Measurements from ENCODE around the gene UPF3B. TPM values are rescaled to one million over a fixed set of nuclear protein-coding genes. Genes with fewer than 3 reads are reported as not detected.
A peak's percentile ranks its signal among the peaks of the same experiment; 100 is the strongest.
"Not testable (repeated sequence)": the region's sequence is repeated elsewhere in the genome, so short reads cannot be mapped to it uniquely, and the experiment has no call there.

Gene UPF3B
- total and polyA plus RNA-seq, 2 donors (not counting 3 experiments of a cell fraction or from before 2014, with no cell fraction given), result 3.7 to 11.9 TPM

GRCh38 chrX:119826399-119826959 lies 26.3 kb downstream of the UPF3B start:
- TF ChIP-seq JUN (IDR thresholded peaks at IDR 0.05; ENCODE audit: borderline replicate concordance, insufficient read depth, insufficient read length, low read depth), result peak; percentile 29
- no peak for TF ChIP-seq MAX (IDR thresholded peaks at IDR 0.05; ENCODE audit: insufficient read depth, insufficient read length)
- Histone ChIP-seq H3K9me3 (replicated peaks; ENCODE audit: control insufficient read depth, insufficient read depth, low read length) (no peaks in the 10 kb centered on the region), H4K20me1 (replicated peaks; ENCODE audit: control insufficient read depth, extremely low read depth, insufficient read depth, low read length) (no peaks in the 10 kb centered on the region), H3K79me2 (ENCODE audit: control insufficient read depth, insufficient read depth, low read length) (no peaks in the 10 kb centered on the region), H3K4me1 (ENCODE audit: control insufficient read depth, extremely low read depth, insufficient read depth, low read length) (peaks cover 4% of the 10 kb centered on the region), H3K9ac (replicated peaks; ENCODE audit: extremely low read depth, insufficient read depth, low read length) (no peak overlapping the region), H2AFZ (ENCODE audit: low read depth, low read length) (no peak overlapping the region), H3K27ac (ENCODE audit: insufficient read depth, low read depth, low read length) (no peak overlapping the region), H3K36me3 (ENCODE audit: control insufficient read depth in 2 of 2, extremely low read depth in 1 of 2, insufficient read depth in 2 of 2, low read length in 2 of 2) (no peaks in the 10 kb centered on the region), H3K4me2 (ENCODE audit: insufficient read depth, low read length) (no peak overlapping the region), H3K27me3 (ENCODE audit: control insufficient read depth in 2 of 2, insufficient read depth in 2 of 2, low read length in 2 of 2) (no peaks in the 10 kb centered on the region), H3K4me3 (replicated peaks in 1 of 3; ENCODE audit: insufficient read depth in 1 of 3, low read depth in 1 of 3, low read length in 3 of 3) (no peak overlapping the region), H3K9me1 (replicated peaks; ENCODE audit: control insufficient read depth, extremely low read depth, insufficient read depth, low read length) (no peaks in the 10 kb centered on the region)
- peak; percentile 64 for DNase-seq (ENCODE audit: low read depth, low spot score)
- dilution Hi-C loops (cut with MboI; ENCODE audit: extremely low pct_ligation_motif_present, low sequenced_read_pairs), result no loop called here
- no TSS peak for BruUV-seq (replicated peaks)
- ChIA-PET POLR2A (interaction anchor here (0.6 to 0.9 kb wide), 2 partner anchors 25 to 35 kb away, joined by 4 to 8 read pairs; partner anchors contain the start of gene RPL39), CTCF (interaction anchor here (1.1 kb wide), 1 partner anchor 35 kb away, joined by 3 read pairs; the partner anchor contains the start of gene RPL39)
- peak; percentile 26 for FAIRE-seq
- intact Hi-C loops (cut with micrococcal nuclease), result loop anchor here (5.0 kb wide), 1 partner anchor 34 kb away; the partner anchor contains the start of gene RPL39

- DNase-seq (ENCODE audit: low read depth, low spot score); FAIRE-seq; H2AFZ ChIP-seq (ENCODE audit: low read depth, low read length); H3K36me3 ChIP-seq (ENCODE audit: control insufficient read depth in 2 of 2, extremely low read depth in 1 of 2, insufficient read depth in 2 of 2, low read length in 2 of 2); H3K9me3 ChIP-seq (replicated peaks; ENCODE audit: control insufficient read depth, insufficient read depth, low read length); H3K79me2 ChIP-seq (ENCODE audit: control insufficient read depth, insufficient read depth, low read length); POLR2A ChIA-PET; intact Hi-C loops (cut with micrococcal nuclease); H3K9me1 ChIP-seq (replicated peaks; ENCODE audit: control insufficient read depth, extremely low read depth, insufficient read depth, low read length); H3K4me3 ChIP-seq (replicated peaks in 1 of 3; ENCODE audit: insufficient read depth in 1 of 3, low read depth in 1 of 3, low read length in 3 of 3); H3K4me1 ChIP-seq (ENCODE audit: control insufficient read depth, extremely low read depth, insufficient read depth, low read length); H3K4me2 ChIP-seq (ENCODE audit: insufficient read depth, low read length); H3K27me3 ChIP-seq (ENCODE audit: control insufficient read depth in 2 of 2, insufficient read depth in 2 of 2, low read length in 2 of 2); CTCF ChIA-PET; BruUV-seq (replicated peaks); H3K27ac ChIP-seq (ENCODE audit: insufficient read depth, low read depth, low read length); H3K9ac ChIP-seq (replicated peaks; ENCODE audit: extremely low read depth, insufficient read depth, low read length); dilution Hi-C loops (cut with MboI; ENCODE audit: extremely low pct_ligation_motif_present, low sequenced_read_pairs); H4K20me1 ChIP-seq (replicated peaks; ENCODE audit: control insufficient read depth, extremely low read depth, insufficient read depth, low read length): not testable (repeated sequence)
Observed at GRCh38 chrX:119824221-119824620, 28.5 kb downstream of the UPF3B start.

- H3K27ac ChIP-seq (ENCODE audit: insufficient read depth, low read depth, low read length); H4K20me1 ChIP-seq (replicated peaks; ENCODE audit: control insufficient read depth, extremely low read depth, insufficient read depth, low read length); H3K9me3 ChIP-seq (replicated peaks; ENCODE audit: control insufficient read depth, insufficient read depth, low read length); H3K4me2 ChIP-seq (ENCODE audit: insufficient read depth, low read length); H2AFZ ChIP-seq (ENCODE audit: low read depth, low read length); H3K4me3 ChIP-seq (replicated peaks in 1 of 3; ENCODE audit: insufficient read depth in 1 of 3, low read depth in 1 of 3, low read length in 3 of 3); H3K27me3 ChIP-seq (ENCODE audit: control insufficient read depth in 2 of 2, insufficient read depth in 2 of 2, low read length in 2 of 2); dilution Hi-C loops (cut with MboI; ENCODE audit: extremely low pct_ligation_motif_present, low sequenced_read_pairs); H3K79me2 ChIP-seq (ENCODE audit: control insufficient read depth, insufficient read depth, low read length); H3K9me1 ChIP-seq (replicated peaks; ENCODE audit: control insufficient read depth, extremely low read depth, insufficient read depth, low read length); intact Hi-C loops (cut with micrococcal nuclease); H3K4me1 ChIP-seq (ENCODE audit: control insufficient read depth, extremely low read depth, insufficient read depth, low read length); BruUV-seq (replicated peaks); H3K36me3 ChIP-seq (ENCODE audit: control insufficient read depth in 2 of 2, extremely low read depth in 1 of 2, insufficient read depth in 2 of 2, low read length in 2 of 2); H3K9ac ChIP-seq (replicated peaks; ENCODE audit: extremely low read depth, insufficient read depth, low read length): not testable (repeated sequence)
- ChIA-PET CTCF (interaction anchor here (0.8 to 1.2 kb wide), 2 partner anchors 59 to 67 kb away, joined by 3 read pairs; no protein-coding TSS in a partner anchor), POLR2A (interaction anchor here (1.4 kb wide), 1 partner anchor 30 kb away, joined by 3 read pairs; the partner anchor contains the start of gene RPL39)
- FAIRE-seq, result peak; percentile 28
- DNase-seq (ENCODE audit: low read depth, low spot score), result peak; percentile 70
Observed at GRCh38 chrX:119821703-119822102, 31.1 kb downstream of the UPF3B start.

All from endothelial cell of umbilical vein (primary cell).